GM18907 (cell line): Measurements from ENCODE around the gene HPN.
"Not testable (repeated sequence)": the region's sequence is repeated elsewhere in the genome, so short reads cannot be mapped to it uniquely, and the experiment has no call there.

Experiments used
- ATAC-seq: cut with Tn5 transposase; IDR thresholded peaks from one replicate; pipeline ENCODE4 v1.9.1; 2021; ENCODE audit warnings: mild to moderate bottlenecking, moderate library complexity; ENCODE audit not compliant: unreplicated experiment

Gene HPN

GRCh38 chr19:35027009-35027408 lies 14.5 kb upstream of the HPN start:
- no peak for ATAC-seq

- ATAC-seq = no peak
These were observed 13.5 kb upstream of the HPN start for GRCh38 chr19:35027851-35028599.

DNA sequence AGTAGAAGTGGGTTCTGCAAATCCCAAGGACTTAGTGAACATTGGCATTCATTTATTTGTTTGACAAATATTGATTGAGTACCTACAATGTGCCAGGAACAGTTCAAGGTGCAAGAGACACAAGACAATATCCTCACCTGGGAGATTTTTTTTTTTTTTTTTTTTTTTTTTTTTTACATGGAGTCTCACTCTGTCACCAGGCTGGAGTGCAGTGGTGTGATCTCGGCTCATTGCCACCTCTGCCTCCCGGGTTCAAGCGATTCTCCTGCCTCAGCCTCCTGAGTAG lies 13.0 kb upstream of the HPN start:
- ATAC-seq = not testable (repeated sequence)

- ATAC-seq = not testable (repeated sequence)
These were observed 12.2 kb upstream of the HPN start for GRCh38 chr19:35029275-35029736.

- ATAC-seq = no peak
These were observed 11.7 kb upstream of the HPN start for GRCh38 chr19:35029737-35030256.

DNA sequence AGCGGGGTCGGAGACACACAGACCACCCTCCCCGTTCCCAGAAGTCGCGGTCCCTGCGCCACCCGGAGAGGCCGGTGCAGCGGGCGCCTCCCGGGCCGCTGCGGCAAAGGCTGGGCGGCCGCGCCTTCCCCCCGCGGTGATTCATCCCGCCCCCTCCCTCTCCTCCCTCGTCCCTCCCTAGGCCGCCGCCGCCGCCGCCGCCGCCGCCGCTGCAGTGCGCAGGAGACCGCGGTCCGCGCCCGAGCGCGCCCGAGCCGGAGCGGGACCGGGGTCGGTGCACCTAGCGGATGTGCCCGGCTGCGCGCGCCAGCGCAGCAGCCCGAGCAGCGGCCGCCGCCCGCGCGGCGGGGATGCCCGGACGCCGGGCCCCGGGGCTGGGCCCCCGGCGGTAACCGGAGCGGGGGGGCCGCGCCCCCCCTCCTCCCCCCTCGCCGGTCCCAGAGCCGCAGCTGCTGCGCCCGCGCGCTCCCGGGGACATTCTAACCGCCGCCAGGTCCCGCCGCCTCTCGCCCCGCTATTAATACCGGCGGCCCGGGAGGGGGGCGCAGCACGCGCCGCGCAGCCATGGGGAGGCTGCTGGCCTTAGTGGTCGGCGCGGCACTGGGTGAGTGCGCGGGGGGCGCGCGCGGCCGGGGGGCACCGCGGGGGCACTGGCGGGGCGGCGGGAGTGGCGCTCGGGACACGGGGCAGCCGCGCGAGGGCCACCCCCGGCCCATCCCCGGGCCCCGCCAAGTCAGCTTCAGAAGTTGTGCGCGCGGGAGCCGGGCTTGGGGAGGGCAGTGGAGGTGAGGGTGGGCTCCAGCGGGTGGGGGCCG lies 11.1 kb upstream of the HPN start, which contains the start of gene SCN1B:
Gene SCN1B (plus strand): TSS at position 214 of the 815 bp plus-strand sequence. CDS start 351 bp downstream, at position 565.
- no peak for ATAC-seq

GRCh38 chr19:35031072-35031881 lies 10.2 kb upstream of the HPN start:
- no peak for ATAC-seq

- ATAC-seq = no peak
These were observed 9.1 kb upstream of the HPN start for GRCh38 chr19:35032356-35032865.

DNA sequence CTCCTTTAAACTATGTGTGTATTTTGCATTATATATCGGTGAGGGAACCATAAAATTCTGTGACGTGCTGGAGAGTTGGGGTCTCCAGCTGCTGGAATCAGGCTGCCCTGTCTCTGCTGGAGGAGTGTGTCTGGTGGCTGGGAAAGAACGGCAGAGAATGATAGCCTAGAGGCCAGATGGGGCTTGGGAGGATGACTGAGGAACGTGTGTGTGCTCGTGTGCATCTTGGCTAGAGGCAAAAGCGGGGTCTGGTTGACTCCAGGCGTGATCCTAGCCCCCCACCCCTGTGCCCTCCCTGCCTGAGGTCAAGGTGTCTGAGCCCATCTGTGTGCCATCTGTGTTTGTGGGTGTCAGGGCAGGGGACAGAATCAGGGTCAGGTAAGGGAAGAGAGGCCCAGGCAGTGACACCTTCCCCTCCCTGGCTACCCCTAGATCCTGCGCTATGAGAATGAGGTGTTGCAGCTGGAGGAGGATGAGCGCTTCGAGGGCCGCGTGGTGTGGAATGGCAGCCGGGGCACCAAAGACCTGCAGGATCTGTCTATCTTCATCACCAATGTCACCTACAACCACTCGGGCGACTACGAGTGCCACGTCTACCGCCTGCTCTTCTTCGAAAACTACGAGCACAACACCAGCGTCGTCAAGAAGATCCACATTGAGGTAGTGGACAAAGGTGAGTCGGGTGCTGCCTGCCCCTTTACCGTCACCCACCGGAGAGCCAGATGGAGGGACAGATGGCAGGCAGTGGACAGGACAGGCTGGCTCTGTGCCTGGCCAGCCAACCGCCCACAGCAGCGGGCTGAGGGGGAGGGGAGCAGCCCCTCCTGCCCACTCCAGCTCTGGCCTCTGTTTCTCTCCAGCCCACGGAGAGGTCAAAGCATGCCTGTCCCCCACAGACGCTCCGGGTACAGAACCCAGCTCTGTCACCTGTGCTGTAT lies 8.2 kb upstream of the HPN start:
- no peak for ATAC-seq

GRCh38 chr19:35034005-35034502 lies 7.5 kb upstream of the HPN start:
- no peak for ATAC-seq

DNA sequence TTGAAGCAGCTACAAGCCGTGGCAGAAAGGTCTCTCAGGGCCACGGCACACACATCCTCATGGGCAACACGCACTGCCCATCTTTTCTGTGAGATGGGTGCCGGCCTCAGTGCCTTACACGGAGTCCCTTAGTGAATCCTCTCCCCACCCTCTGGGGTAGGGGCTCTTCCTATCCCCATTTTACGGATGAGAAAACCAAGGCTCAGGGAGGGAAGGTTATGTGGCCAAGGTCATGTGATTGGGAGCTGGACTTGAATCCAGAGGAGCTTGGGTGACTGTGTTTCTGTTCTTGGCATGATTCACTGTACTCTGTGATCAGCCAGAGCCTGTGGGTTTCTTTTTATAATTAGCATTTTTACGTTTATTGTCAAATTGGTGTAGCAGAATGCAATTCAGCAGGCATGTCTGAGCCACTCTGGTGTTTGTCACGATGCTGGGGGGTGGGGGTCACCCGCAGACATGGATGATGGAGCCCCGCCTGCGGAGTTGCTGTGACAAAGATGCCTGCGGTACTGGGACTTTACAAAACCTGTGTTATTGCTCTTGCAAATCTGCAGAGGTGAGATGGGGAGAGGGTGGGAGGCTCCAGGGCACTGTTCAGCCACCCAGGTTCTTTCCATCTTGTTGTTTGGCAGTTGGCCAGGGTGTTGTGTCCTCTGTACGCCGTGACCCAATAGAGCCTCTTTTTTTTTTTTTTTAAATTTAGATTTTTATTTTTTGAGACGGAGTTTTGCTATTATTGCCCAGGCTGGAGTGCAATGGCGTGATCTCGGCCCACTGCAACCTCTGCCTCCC lies 6.7 kb upstream of the HPN start:
- no peak for ATAC-seq

- peak; percentile 58 for ATAC-seq
These were observed 3.6 kb upstream of the HPN start for GRCh38 chr19:35037716-35038622.

DNA sequence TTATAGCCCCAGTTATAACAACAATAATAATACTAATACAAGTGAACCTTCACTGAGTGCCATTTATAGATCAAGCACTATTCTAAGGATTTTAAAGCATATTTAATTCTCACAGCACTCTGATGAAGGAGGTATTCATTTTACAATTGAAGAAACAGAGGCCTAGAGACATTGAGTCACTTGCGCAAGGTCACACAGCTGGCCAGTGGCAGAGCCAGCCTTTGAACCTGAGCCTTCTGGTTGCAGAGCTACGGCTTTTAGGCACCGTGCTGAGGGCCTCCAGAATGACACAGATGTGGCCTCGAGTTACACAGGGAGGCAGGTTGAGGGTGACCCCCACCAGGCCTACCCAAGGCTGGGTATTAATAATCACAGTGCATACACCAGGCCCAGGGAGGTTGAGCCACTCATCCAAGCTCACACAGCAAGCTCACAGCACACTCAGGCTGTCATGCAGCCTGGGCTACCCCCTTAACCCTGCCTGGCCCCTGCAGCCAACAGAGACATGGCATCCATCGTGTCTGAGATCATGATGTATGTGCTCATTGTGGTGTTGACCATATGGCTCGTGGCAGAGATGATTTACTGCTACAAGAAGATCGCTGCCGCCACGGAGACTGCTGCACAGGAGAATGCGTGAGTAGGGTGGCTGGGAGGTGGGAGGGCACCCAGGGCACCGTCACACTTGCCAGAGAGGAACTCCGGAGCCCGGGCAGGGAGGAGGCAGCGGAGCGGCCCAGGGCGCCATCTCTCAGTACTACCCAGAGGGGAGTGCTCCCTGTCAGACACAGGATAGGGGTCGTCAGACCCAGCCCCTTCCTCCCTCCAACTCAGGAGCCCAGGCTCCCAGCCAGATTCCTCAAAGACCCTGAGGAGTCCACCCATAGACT lies 2.7 kb upstream of the HPN start:
- ATAC-seq = no peak

DNA sequence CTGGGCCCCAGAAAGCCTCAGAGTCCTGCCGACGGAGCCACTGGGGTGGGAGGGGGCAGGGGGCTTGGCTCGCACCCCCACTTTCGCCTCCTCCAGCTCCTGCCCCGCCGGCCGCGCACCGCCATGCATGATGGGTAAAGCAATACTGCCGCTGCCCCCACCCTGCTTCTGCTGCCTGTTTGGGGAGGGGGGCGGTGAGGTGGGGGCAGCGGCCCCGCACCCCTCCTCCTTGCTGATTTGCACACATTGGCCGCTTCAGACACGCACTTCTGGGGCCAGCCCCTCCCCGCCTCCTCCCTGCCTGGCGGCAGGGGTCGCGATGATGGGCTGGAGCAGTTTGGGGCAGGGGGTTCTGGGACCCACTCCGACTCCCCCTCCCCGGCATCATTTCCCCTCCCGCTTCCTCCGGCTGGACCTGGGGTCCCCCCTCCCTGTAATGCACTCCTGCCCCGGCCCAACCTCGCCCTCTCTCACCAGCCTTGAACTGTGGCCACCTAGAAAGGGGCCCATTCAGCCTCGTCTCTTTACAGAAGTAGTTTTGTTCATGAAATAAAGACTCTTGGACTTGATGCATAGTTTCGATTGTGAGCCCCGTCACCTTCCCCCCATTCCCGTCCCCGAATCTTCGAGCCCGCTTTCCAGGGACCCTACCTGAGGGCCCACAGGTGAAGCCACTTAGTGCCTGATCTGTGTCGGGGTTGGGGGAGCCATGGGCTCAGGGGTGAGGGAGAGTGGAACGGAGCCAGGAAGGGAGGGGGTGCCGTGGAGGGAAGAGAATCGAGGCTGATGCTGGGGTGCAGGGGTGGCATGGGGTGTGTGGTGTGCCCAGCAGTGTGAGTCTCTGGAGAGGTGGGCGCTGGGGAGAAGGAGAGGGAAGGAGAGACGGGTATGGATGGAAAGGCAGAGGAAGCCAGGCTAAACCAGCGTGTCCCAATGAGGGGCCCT lies 1.4 kb upstream of the HPN start:
- ATAC-seq = no peak

DNA sequence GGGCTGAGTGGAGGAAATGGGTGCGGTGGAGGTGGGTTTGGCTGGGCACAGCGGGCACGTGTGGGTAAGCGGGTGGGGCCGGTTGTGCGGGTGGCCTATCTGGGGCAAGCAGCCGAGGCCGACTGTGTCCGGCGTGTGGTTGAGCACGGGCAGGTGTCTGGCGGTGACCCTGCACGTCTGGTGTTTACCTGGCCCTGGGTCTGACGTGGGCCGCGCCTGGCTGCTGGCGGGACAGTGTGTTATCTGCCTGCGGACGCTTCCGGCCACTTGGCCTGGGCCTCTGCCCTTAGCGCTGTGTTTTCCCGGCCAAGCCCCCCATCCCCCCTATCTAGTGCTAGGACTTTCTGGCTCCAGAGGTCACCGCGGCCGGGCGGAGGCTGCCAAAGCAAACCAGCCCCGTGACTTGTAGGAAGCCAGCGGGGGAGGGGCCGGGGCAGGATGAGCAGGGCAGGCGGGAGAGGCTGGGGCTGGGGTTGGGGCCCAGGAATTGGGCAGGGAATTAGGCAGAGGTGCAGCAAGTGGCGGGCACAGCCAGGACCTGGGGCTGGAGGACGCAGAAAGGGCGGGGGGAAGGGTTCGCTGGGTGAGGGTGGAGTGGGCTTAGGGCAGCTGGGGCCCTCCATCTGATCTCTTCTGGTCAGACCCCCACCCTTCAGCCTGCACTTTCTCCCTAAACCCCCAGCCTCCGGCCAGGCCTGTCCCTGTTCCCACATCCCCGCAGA lies 534 bp upstream of the HPN start:
- no peak for ATAC-seq
